Tibial nerve (tissue), 4 donors: Measurements from ENCODE around the gene GPR142.

Experiments used
- EP300 ChIP-seq, 2 donors: sonication (generic); formaldehyde crosslinking; IDR thresholded peaks; one replicate each; pipeline ENCODE4 v1.6.1; 2017; ENCODE audit warnings: antibody characterized with exemption in 2 of 2, mild to moderate bottlenecking in 1 of 2
- POLR2A ChIP-seq, 2 donors: fragments of 450-650 bp; IDR thresholded peaks; one replicate each; pipeline ENCODE4 v1.6.1; 2017; ENCODE audit warnings: antibody characterized with exemption in 2 of 2, mild to moderate bottlenecking in 2 of 2, moderate library complexity in 2 of 2
- TF ChIP-seq, protein P1 (sequence below), 5 experiments: fragments of 200-600 bp in 3 of 5; fragments of 450-650 bp in 2 of 5; sonication (generic) in 3 of 5; IDR thresholded peaks; one replicate each; pipeline ENCODE4 v1.5.1; 2016 to 2019; ENCODE audit warnings: antibody characterized with exemption in 5 of 5, mild to moderate bottlenecking in 3 of 5, moderate library complexity in 2 of 5

DNA sequence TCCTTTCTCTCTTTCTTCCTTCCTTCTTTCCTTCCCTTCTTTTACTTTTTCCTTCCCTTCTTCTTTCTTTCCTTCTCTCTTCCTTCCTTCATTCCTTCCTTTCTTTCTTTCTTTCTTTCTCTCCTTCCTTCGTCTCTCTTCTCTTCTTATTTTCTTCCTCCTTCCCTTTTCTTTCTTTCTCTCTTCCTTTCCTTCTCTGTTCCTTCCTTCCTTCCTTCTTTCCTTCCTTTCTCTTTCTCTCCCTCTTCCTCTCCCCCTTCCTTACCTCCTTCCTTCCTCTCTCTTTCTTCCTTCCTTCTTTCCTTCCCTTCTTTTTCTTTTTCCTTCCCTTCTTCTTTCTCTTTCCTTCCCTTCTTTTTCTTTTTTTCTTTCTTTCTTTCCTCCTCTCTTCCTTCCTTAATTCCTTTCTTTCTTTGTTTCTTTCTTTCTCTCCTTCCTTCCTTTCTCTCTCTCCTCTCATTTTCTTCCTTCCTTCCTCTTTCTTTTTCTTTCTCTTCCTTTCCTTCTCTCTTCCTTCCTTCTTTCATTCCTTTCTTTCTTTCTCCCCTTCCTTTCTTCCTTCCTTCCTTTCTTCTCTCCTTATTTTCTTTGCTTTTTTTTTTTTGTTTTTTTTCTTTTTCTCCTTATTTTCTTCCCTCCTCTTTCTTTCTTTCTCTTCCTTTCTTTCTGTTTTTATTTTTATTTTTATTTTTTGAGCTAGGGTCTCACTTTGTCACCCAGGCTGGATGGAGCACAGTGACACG lies 22.8 kb downstream of the GPR142 start:
- TF ChIP-seq, protein P1, sequence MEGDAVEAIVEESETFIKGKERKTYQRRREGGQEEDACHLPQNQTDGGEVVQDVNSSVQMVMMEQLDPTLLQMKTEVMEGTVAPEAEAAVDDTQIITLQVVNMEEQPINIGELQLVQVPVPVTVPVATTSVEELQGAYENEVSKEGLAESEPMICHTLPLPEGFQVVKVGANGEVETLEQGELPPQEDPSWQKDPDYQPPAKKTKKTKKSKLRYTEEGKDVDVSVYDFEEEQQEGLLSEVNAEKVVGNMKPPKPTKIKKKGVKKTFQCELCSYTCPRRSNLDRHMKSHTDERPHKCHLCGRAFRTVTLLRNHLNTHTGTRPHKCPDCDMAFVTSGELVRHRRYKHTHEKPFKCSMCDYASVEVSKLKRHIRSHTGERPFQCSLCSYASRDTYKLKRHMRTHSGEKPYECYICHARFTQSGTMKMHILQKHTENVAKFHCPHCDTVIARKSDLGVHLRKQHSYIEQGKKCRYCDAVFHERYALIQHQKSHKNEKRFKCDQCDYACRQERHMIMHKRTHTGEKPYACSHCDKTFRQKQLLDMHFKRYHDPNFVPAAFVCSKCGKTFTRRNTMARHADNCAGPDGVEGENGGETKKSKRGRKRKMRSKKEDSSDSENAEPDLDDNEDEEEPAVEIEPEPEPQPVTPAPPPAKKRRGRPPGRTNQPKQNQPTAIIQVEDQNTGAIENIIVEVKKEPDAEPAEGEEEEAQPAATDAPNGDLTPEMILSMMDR (IDR thresholded peaks at IDR 0.05) = no peak
- no peak for TF ChIP-seq EP300 (IDR thresholded peaks at IDR 0.05)
- no peak for TF ChIP-seq POLR2A (IDR thresholded peaks at IDR 0.05)
